H9 (cell line): Measurements from ENCODE around the gene ASL. TPM values are rescaled to one million over a fixed set of nuclear protein-coding genes. Genes with fewer than 3 reads are reported as not detected.
A peak's percentile ranks its signal among the peaks of the same experiment; 100 is the strongest.
"Not testable (repeated sequence)": the region's sequence is repeated elsewhere in the genome, so short reads cannot be mapped to it uniquely, and the experiment has no call there.

Source experiments
- DNase-seq: peaks from one replicate; pipeline ENCODE4 v3.0.0-alpha.2; 2017
- H2AFZ ChIP-seq: one replicate; pipeline ENCODE4 v1.6.1; 2013; ENCODE audit warnings: mild to moderate bottlenecking, low read length, control low read depth, moderate library complexity
- H2AK5ac ChIP-seq: 2 replicates; pipeline ENCODE4 v1.6.1; 2013; ENCODE audit warnings: low read length, control low read depth, mixed read lengths; ENCODE audit not compliant: insufficient read length
- H2BK120ac ChIP-seq: one replicate; pipeline ENCODE4 v1.6.1; 2013; ENCODE audit warnings: low read depth, mild to moderate bottlenecking, low read length, control low read depth, inconsistent platforms; ENCODE audit not compliant: poor library complexity, severe bottlenecking
- H2BK12ac ChIP-seq: 2 replicates; pipeline ENCODE4 v1.6.1; 2013; ENCODE audit warnings: low read length, control low read depth, mixed read lengths, low read depth; ENCODE audit not compliant: insufficient read length
- H2BK15ac ChIP-seq: 2 replicates; pipeline ENCODE4 v1.6.1; 2013; ENCODE audit warnings: low read depth, low read length, control low read depth
- H2BK20ac ChIP-seq: one replicate; pipeline ENCODE4 v1.6.1; 2013; ENCODE audit warnings: low read depth, mild to moderate bottlenecking, low read length, control low read depth, inconsistent platforms; ENCODE audit not compliant: poor library complexity, severe bottlenecking
- H2BK5ac ChIP-seq: 2 replicates; pipeline ENCODE4 v1.6.1; 2013; ENCODE audit warnings: low read length, control low read depth, mixed read lengths; ENCODE audit not compliant: insufficient read length
- H3K14ac ChIP-seq: 2 replicates; pipeline ENCODE4 v1.6.1; 2013; ENCODE audit warnings: low read length, control low read depth; ENCODE audit not compliant: insufficient read depth
- H3K18ac ChIP-seq: 2 replicates; pipeline ENCODE4 v1.6.1; 2013; ENCODE audit warnings: low read depth, mild to moderate bottlenecking, mixed read lengths, low read length, control low read depth; ENCODE audit not compliant: insufficient read length
- H3K23ac ChIP-seq: 2 replicates; pipeline ENCODE4 v1.6.1; 2013; ENCODE audit warnings: low read length, control low read depth, mixed read lengths, low read depth; ENCODE audit not compliant: insufficient read length
- H3K23me2 ChIP-seq: 2 replicates; pipeline ENCODE4 v1.6.1; 2013; ENCODE audit warnings: low read depth, mild to moderate bottlenecking, mixed read lengths, low read length, control low read depth; ENCODE audit not compliant: insufficient read length, poor library complexity, severe bottlenecking
- H3K27ac ChIP-seq: 2 replicates; pipeline ENCODE4 v1.5.1; 2013; ENCODE audit warnings: low read length, control low read depth, mixed read lengths, low read depth; ENCODE audit not compliant: insufficient read length
- H3K27me3 ChIP-seq: 2 replicates; pipeline ENCODE4 v1.6.1; 2013; ENCODE audit warnings: low read length, control low read depth, inconsistent platforms; ENCODE audit not compliant: insufficient read depth
- H3K4ac ChIP-seq: 2 replicates; pipeline ENCODE4 v1.6.1; 2013; ENCODE audit warnings: low read depth, mild to moderate bottlenecking, control low read depth, inconsistent platforms, low read length, moderate library complexity
- H3K4me1 ChIP-seq: 2 replicates; pipeline ENCODE4 v1.6.1; 2013; ENCODE audit warnings: low read length, control low read depth, inconsistent platforms; ENCODE audit not compliant: insufficient read depth
- H3K4me2 ChIP-seq: 2 replicates; pipeline ENCODE4 v1.6.1; 2013; ENCODE audit warnings: low read length, control low read depth, mixed read lengths; ENCODE audit not compliant: insufficient read length, insufficient read depth
- H3K56ac ChIP-seq: 2 replicates; pipeline ENCODE4 v1.6.1; 2013; ENCODE audit warnings: low read depth, mild to moderate bottlenecking, mixed read lengths, low read length, control low read depth; ENCODE audit not compliant: insufficient read length
- H3K79me1 ChIP-seq: 2 replicates; pipeline ENCODE4 v1.6.1; 2013; ENCODE audit warnings: low read depth, mild to moderate bottlenecking, moderate library complexity, low read length, control low read depth, inconsistent platforms; ENCODE audit not compliant: insufficient read depth, poor library complexity, severe bottlenecking
- H3K79me2 ChIP-seq: 2 replicates; pipeline ENCODE4 v1.6.1; 2013; ENCODE audit warnings: low read length, control low read depth, inconsistent platforms; ENCODE audit not compliant: insufficient read depth
- H3K9ac ChIP-seq: 2 replicates; pipeline ENCODE4 v1.6.1; 2013; ENCODE audit warnings: low read length, control low read depth, mixed read lengths; ENCODE audit not compliant: insufficient read length; ENCODE audit errors: extremely low read depth
- H3K9me3 ChIP-seq: one replicate; pipeline ENCODE4 v1.6.1; 2013; ENCODE audit warnings: low read depth, low read length, inconsistent platforms; ENCODE audit not compliant: control insufficient read depth
- H3T11ph ChIP-seq: one replicate; pipeline ENCODE4 v1.6.1; 2013; ENCODE audit warnings: mild to moderate bottlenecking, low read length, control low read depth, inconsistent platforms
- H4K20me1 ChIP-seq: one replicate; pipeline ENCODE4 v1.6.1; 2013; ENCODE audit not compliant: control insufficient read depth, insufficient read length, insufficient read depth
- H4K5ac ChIP-seq: 2 replicates; pipeline ENCODE4 v1.6.1; 2013; ENCODE audit warnings: low read depth, mild to moderate bottlenecking, mixed read lengths, low read length, control low read depth; ENCODE audit not compliant: insufficient read length
- H4K8ac ChIP-seq: replicated peaks from 2 replicates; pipeline ENCODE4 v1.6.1; 2013; ENCODE audit warnings: low read length, control low read depth, mixed read lengths, low read depth; ENCODE audit not compliant: insufficient read length
- H4K91ac ChIP-seq: 2 replicates; pipeline ENCODE4 v1.6.1; 2013; ENCODE audit warnings: low read depth, mild to moderate bottlenecking, moderate library complexity, mixed read lengths, low read length, control low read depth; ENCODE audit not compliant: insufficient read length
- H3K27ac Mint-ChIP-seq, 3 experiments: 2 replicates in 2 of 3; 3 replicates in 1 of 3; pipeline ENCODE4 v1.8.0; 2020 to 2021; ENCODE audit warnings: mixed read lengths in 3 of 3, mild to moderate bottlenecking in 1 of 3, moderate library complexity in 1 of 3
- H3K27me3 Mint-ChIP-seq: 2 replicates; pipeline ENCODE4 v1.8.0; 2021; ENCODE audit warnings: low read depth, mild to moderate bottlenecking, moderate library complexity, mixed read lengths
- H3K36me3 Mint-ChIP-seq, 3 experiments: 2 replicates in 2 of 3; 3 replicates in 1 of 3; pipeline ENCODE4 v1.8.0; 2020 to 2021; ENCODE audit warnings: low read depth in 3 of 3, mixed read lengths in 3 of 3; ENCODE audit not compliant: insufficient read depth in 1 of 3
- H3K4me1 Mint-ChIP-seq, 2 experiments: 2 replicates each; pipeline ENCODE4 v1.8.0; 2020; ENCODE audit warnings: mixed read lengths in 2 of 2
- H3K4me3 Mint-ChIP-seq, 2 experiments: 2 replicates in 1 of 2; 3 replicates in 1 of 2; pipeline ENCODE4 v1.8.0; 2020 to 2021; ENCODE audit warnings: mild to moderate bottlenecking in 2 of 2, mixed read lengths in 2 of 2, moderate library complexity in 1 of 2
- H3K9me3 Mint-ChIP-seq, 2 experiments: 2 replicates in 1 of 2; 3 replicates in 1 of 2; pipeline ENCODE4 v1.8.0; 2020; ENCODE audit warnings: mild to moderate bottlenecking in 2 of 2, mixed read lengths in 2 of 2, moderate library complexity in 1 of 2
- WGBS: extraction: QIAGEN DNeasy Blood & Tissue Kit; methylation state at CpG from one replicate; pipeline ENCODE4 v1.1.7; 2013; ENCODE audit warnings: missing lambda C conversion rate, low lambda C conversion rate, mixed read lengths; ENCODE audit not compliant: insufficient read length; ENCODE audit errors: extremely low coverage; 5-methylcytosine and 5-hydroxymethylcytosine counted together
- total RNA-seq: library from RNA; stranded (reverse); gene quantifications from 2 replicates; pipeline ENCODE4 v1.2.1, GENCODE V29; 2021
- TF ChIP-seq, protein P1 (sequence below): fragments of 200-600 bp; sonication (generic); conservative IDR thresholded peaks from 3 replicates; pipeline ENCODE4 v1.8.0; 2021; ENCODE audit warnings: antibody characterized with exemption, mild to moderate bottlenecking

ASL gene
- total RNA-seq, 1 experiment from 2014 or later, result 30.7 TPM

DNA sequence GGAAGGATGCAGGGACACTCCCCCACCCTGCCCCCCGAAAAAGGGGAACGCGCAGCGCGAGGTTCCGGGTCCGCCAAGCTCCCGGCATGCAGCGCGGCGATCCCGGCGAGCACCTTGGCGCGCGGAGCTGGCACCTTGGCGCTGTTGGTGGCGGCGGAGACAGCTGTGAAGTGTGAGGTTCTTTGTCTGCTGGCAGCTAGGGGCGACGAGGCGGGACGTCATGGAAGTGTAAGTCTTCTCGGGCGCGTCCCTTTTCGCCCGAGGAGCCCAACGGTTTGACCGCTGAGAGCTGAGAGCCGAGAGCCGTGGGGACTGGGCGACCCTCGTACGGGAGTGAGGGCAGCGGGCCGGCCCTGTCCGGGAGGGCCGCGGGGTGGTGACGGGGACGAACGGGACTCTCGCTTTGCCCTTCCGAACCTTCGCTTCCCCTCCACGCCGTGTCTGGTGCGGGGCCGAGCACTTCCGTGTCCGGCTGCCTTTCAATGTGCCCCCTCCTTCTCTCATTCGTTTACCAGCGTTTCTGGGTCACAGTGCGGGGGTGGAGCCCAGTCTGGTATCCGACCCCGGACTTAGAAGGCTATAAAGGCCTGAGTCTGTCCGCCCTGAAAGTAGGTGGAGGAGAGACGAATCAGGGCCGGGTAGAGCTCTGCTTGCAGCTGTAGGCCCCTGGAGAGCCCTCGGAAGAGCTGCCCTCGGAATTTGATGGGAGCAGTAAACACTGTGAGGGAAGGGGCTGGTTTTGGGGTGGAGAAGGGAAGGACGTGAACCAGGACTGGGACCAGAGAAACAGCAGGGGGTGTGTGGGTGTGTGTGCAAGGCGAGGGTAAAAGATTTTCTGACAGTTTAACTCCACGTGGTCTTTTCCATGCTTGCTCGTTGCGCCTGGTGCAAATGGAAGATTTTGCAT, 39.4 kb downstream of the ASL start, which contains the start of gene CRCP:
TSS of gene CRCP (plus strand) at position 105 of the 907 bp plus-strand sequence. CDS start at position 221, 116 bp downstream.
- Histone ChIP-seq H3K14ac (peak within 1 kb of the TSS; percentile 41), H3K56ac (no peak within 1 kb of the TSS), H3K9me3 (no peaks in the 10 kb centered on the region), H3T11ph (no peak within 1 kb of the TSS), H3K4me2 (peak within 1 kb of the TSS; percentile 53), H3K4ac (no peak within 1 kb of the TSS), H3K27me3 (no peaks in the 10 kb centered on the region), H3K18ac (peak within 1 kb of the TSS; percentile 31), H3K79me2 (peaks cover 28% of the 10 kb centered on the region; the same call in 1 of the 2 replicates), H2BK5ac (no peak within 1 kb of the TSS), H4K8ac (no peak within 1 kb of the TSS), H4K5ac (no peak within 1 kb of the TSS), H2AK5ac (no peak within 1 kb of the TSS), H3K4me1 (no peaks in the 10 kb centered on the region; the same call in 1 of the 2 replicates), H2BK15ac (no peak within 1 kb of the TSS), H2BK20ac (no peak within 1 kb of the TSS), H3K23me2 (no peaks in the 10 kb centered on the region), H3K9ac (peak within 1 kb of the TSS; percentile 54), H3K27ac (no peak within 1 kb of the TSS), H4K20me1 (no peaks in the 10 kb centered on the region), H4K91ac (no peak within 1 kb of the TSS), H3K23ac (no peak within 1 kb of the TSS), H2BK120ac (no peak within 1 kb of the TSS), H2AFZ (no peak within 1 kb of the TSS), H3K79me1 (peaks cover 13% of the 10 kb centered on the region), H2BK12ac (no peak within 1 kb of the TSS)
- TF ChIP-seq, protein P1, sequence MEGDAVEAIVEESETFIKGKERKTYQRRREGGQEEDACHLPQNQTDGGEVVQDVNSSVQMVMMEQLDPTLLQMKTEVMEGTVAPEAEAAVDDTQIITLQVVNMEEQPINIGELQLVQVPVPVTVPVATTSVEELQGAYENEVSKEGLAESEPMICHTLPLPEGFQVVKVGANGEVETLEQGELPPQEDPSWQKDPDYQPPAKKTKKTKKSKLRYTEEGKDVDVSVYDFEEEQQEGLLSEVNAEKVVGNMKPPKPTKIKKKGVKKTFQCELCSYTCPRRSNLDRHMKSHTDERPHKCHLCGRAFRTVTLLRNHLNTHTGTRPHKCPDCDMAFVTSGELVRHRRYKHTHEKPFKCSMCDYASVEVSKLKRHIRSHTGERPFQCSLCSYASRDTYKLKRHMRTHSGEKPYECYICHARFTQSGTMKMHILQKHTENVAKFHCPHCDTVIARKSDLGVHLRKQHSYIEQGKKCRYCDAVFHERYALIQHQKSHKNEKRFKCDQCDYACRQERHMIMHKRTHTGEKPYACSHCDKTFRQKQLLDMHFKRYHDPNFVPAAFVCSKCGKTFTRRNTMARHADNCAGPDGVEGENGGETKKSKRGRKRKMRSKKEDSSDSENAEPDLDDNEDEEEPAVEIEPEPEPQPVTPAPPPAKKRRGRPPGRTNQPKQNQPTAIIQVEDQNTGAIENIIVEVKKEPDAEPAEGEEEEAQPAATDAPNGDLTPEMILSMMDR, result no peak
- Mint-ChIP-seq H3K9me3 (peaks cover 3 to 5% of the 10 kb centered on the region in 2 experiments; a peak in 3 of 5 replicates), H3K4me3 (peak within 1 kb of the TSS; percentile 99 to 100), H3K27ac (peak within 1 kb of the TSS; percentile 94 to 98 (median 97)), H3K4me1 (peaks cover 15 to 20% of the 10 kb centered on the region in 2 experiments), H3K27me3 (no peaks in the 10 kb centered on the region; the same call in 1 of the 2 replicates), H3K36me3 (peaks cover 4 to 14% (median 4%) of the 10 kb centered on the region in 3 experiments; a peak in 5 of 7 replicates)
- peak; percentile 80 for DNase-seq
- WGBS, result no CpG with 5 or more reads among the region's 67 CpGs

DNA sequence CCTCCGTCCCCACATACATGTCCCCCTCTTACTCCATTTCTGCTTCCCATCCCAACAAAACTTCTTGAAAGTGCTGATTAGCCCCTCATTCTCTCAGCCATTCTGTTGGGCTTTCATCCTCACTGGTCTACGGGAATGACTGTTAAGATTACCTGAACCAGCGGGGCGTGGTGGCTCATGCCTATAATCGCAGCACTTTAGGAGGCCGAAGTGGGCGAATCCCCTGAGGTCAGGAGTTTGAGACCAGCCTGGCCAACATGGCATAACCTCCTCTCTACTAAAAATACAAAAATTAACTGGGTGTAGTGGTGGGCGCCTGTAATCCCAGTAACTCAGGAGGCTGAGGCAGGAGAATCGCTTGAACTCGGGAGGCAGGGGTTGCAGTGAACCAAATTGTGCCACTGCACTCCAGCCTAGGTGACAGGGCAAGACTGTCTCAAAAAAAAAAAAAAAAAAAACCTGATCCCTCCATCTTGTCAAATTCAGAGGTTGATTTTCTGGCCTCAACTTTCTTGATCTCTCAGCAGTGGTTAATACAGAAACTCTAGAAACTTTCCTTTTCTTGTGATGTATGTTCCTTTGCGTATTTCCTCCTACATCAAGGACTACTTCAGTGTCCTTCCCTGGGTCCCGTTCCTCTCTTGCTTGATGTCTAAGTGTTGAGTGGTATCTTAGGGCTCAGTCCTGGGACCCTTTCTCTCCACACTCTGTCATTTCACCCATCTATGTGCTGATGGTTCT, 41.2 kb downstream of the ASL start:
- H3K4me2 ChIP-seq, H3K23ac ChIP-seq: not testable (repeated sequence)

More for the DNA sequence above, 41.2 kb downstream of the ASL start:
- not testable (repeated sequence) for H3K9me3 Mint-ChIP-seq, H3K4ac ChIP-seq, H3T11ph ChIP-seq, H4K91ac ChIP-seq, DNase-seq, H3K9me3 ChIP-seq, H3K36me3 Mint-ChIP-seq, H3K18ac ChIP-seq, H2BK120ac ChIP-seq, H2BK12ac ChIP-seq, H3K23me2 ChIP-seq, H3K27me3 ChIP-seq, H3K56ac ChIP-seq, H3K14ac ChIP-seq, H4K8ac ChIP-seq, H4K5ac ChIP-seq, H3K4me1 ChIP-seq, H3K27ac ChIP-seq, H2BK5ac ChIP-seq, H4K20me1 ChIP-seq, H2BK15ac ChIP-seq, H2AK5ac ChIP-seq, H3K9ac ChIP-seq, H3K27me3 Mint-ChIP-seq, H2BK20ac ChIP-seq, H2AFZ ChIP-seq
- Mint-ChIP-seq H3K4me1 (peaks cover 11 to 17% of the 10 kb centered on the region in 2 experiments), H3K4me3 (peak overlapping the region; percentile 60 to 99; a peak in 4 of 5 replicates), H3K27ac (peak overlapping the region in 1 of 3 experiments; percentile 29; a peak in 1 of 7 replicates)
- Histone ChIP-seq H3K79me1 (peaks cover 13% of the 10 kb centered on the region), H3K79me2 (peaks cover 30% of the 10 kb centered on the region; the same call in 1 of the 2 replicates)
- no CpG with 5 or more reads among the region's 12 CpGs for WGBS
